HepG2 (cell line): ENCODE data around the gene PPM1H. TPM values are rescaled to one million over a fixed set of nuclear protein-coding genes. Genes with fewer than 3 reads are reported as not detected.

Experiments
- ATAC-seq: fragments of 200-7000 bp; cut with Tn5 transposase; 3 replicates; pipeline ENCODE4 v1.9.1; 2020; ENCODE audit warnings: mild to moderate bottlenecking, moderate library complexity
- BruUV-seq: library from RNA; stranded (reverse); fragments of 400-500 nt; replicated peaks from 2 replicates; lab custom pipeline; 2021; lab: Mats Ljungman, UMichigan
- CTCF ChIA-PET: fragments of 300-600 bp; formaldehyde crosslinking; extraction: SDS; loops from one replicate; lab custom pipeline; 2021; ENCODE audit warnings: low total read pairs, inconsistent platforms, low intra/inter-chr PET ratio; lab: Yijun Ruan, JAX
- POLR2A ChIA-PET: fragments of 350-600 bp; sonication (Branson Sonifier 250); formaldehyde crosslinking; loops from one replicate; lab custom pipeline; 2020; ENCODE audit warnings: antibody characterized with exemption, inconsistent platforms; lab: Yijun Ruan, JAX
- DNase-seq: peaks from one replicate; pipeline ENCODE4 v3.0.0-alpha.2; 2015; ENCODE audit warnings: low spot score
- FAIRE-seq: peaks from 3 replicates; lab custom pipeline; 2011; peaks lifted over from hg19 to GRCh38; lab: Jason Lieb, UNC
- H2AFZ ChIP-seq: one replicate; pipeline ENCODE4 v1.6.1; 2011; ENCODE audit warnings: low read length, inconsistent platforms
- H3K27ac ChIP-seq: fragments of 300-600 bp; 3 replicates; pipeline ENCODE4 v1.8.0; 2011; ENCODE audit warnings: mixed run types, mild to moderate bottlenecking, mixed read lengths, low read length, inconsistent platforms; ENCODE audit not compliant: insufficient read depth; ENCODE audit errors: extremely low read length
- H3K27me3 ChIP-seq, 2 experiments: fragments of 200-600 bp in 1 of 2; 2 replicates in 1 of 2; 3 replicates in 1 of 2; pipeline versions ENCODE4 v1.6.0 to v1.8.0; 2011; ENCODE audit warnings: low read length in 2 of 2, mild to moderate bottlenecking in 2 of 2, moderate library complexity in 2 of 2, inconsistent platforms in 1 of 2; ENCODE audit not compliant: insufficient read depth in 2 of 2, control insufficient read depth in 1 of 2
- H3K36me3 ChIP-seq, 2 experiments: fragments of 200-600 bp in 1 of 2; replicated peaks in 1 of 2; 2 replicates in 1 of 2; 3 replicates in 1 of 2; pipeline versions ENCODE4 v1.5.1 to v1.8.0; 2011; ENCODE audit warnings: low read length in 2 of 2, inconsistent platforms in 1 of 2; ENCODE audit not compliant: insufficient read depth in 2 of 2, control insufficient read depth in 1 of 2
- H3K4me1 ChIP-seq: 2 replicates; pipeline ENCODE4 v1.5.1; 2012; ENCODE audit warnings: low read length, inconsistent platforms; ENCODE audit not compliant: insufficient read depth
- H3K4me2 ChIP-seq: 2 replicates; pipeline ENCODE4 v1.6.0; 2011; ENCODE audit warnings: low read depth, low read length, inconsistent platforms
- H3K4me3 ChIP-seq, 3 experiments: fragments of 200-600 bp in 1 of 3; sonication (generic), shearing (Covaris generic) in 1 of 3; replicated peaks in 1 of 3; 2 replicates each; pipeline ENCODE4 v1.5.1; 2011 to 2016; ENCODE audit warnings: low read length in 3 of 3, inconsistent platforms in 2 of 3, low read depth in 2 of 3, mild to moderate bottlenecking in 2 of 3, control low read depth in 1 of 3, mixed read lengths in 1 of 3; ENCODE audit not compliant: insufficient read depth in 1 of 3
- H3K79me2 ChIP-seq: one replicate; pipeline ENCODE4 v1.6.1; 2011; ENCODE audit warnings: low read length, inconsistent platforms; ENCODE audit not compliant: insufficient read depth
- H3K9ac ChIP-seq: 2 replicates; pipeline ENCODE4 v1.6.0; 2011; ENCODE audit warnings: mild to moderate bottlenecking, low read depth, low read length, inconsistent platforms; ENCODE audit not compliant: insufficient read depth
- H3K9me3 ChIP-seq: 2 replicates; pipeline ENCODE4 v1.5.1; 2012; ENCODE audit warnings: mild to moderate bottlenecking, low read length
- H4K20me1 ChIP-seq: 2 replicates; pipeline ENCODE4 v1.6.0; 2011; ENCODE audit warnings: inconsistent platforms, mild to moderate bottlenecking, low read length, moderate library complexity; ENCODE audit not compliant: insufficient read depth
- ADNP ChIP-seq: sonication (generic); formaldehyde crosslinking; IDR thresholded peaks from 2 replicates; pipeline ENCODE4 v1.4.0; 2020; ENCODE audit warnings: missing genetic modification reagents
- EEA1 ChIP-seq: sonication (generic); formaldehyde crosslinking; IDR thresholded peaks from 2 replicates; pipeline ENCODE4 v1.5.1; 2020; ENCODE audit warnings: mild to moderate bottlenecking, missing genetic modification reagents, borderline replicate concordance
- GTF3A ChIP-seq: sonication (generic); formaldehyde crosslinking; conservative IDR thresholded peaks from 2 replicates; pipeline ENCODE4 v1.4.0; 2020; ENCODE audit warnings: mild to moderate bottlenecking, missing genetic modification reagents
- MATR3 ChIP-seq: sonication (generic); formaldehyde crosslinking; IDR thresholded peaks from 2 replicates; pipeline ENCODE4 v1.4.0; 2020; ENCODE audit warnings: missing genetic modification reagents
- NR0B2 ChIP-seq: sonication (generic); formaldehyde crosslinking; IDR thresholded peaks from 2 replicates; pipeline ENCODE4 v1.4.0; 2020; ENCODE audit warnings: mild to moderate bottlenecking, missing genetic modification reagents
- TMF1 ChIP-seq: sonication (generic); formaldehyde crosslinking; IDR thresholded peaks from 2 replicates; pipeline ENCODE4 v1.8.1; 2022; ENCODE audit warnings: low read depth, missing genetic modification reagents
- ZNF430 ChIP-seq: sonication (generic); formaldehyde crosslinking; IDR thresholded peaks from 2 replicates; pipeline ENCODE4 v1.9.0; 2021; ENCODE audit warnings: mild to moderate bottlenecking, missing genetic modification reagents
- WGBS: methylation state at CpG from one replicate; pipeline ENCODE4 v1.1.6; 2017; ENCODE audit warnings: low lambda C conversion rate; 5-methylcytosine and 5-hydroxymethylcytosine counted together
- in situ Hi-C: cut with HindIII; loops from 2 replicates; pipeline ENCODE4 v1.10.0; 2017; ENCODE audit warnings: low pct_unique_long_range_greater_than_20kb; ENCODE audit not compliant: extremely low pct_ligation_motif_present
- intact Hi-C: fragments of 100-400 bp; cut with micrococcal nuclease; formaldehyde crosslinking; loops from one replicate; pipeline ENCODE4 v1.10.0; 2022; ENCODE audit not compliant: unreplicated experiment
- polyA plus RNA-seq, 8 experiments: library from polyadenylated mRNA; depleted of rRNA in 3 of 8; stranded (reverse) in 7 of 8; unstranded in 1 of 8; fragments of >200 nt; fragmentation: Illumina TruSeq in 4 of 8; extraction: Trizol in 4 of 8; gene quantifications; 2 replicates each; pipeline versions ENCODE4 v1.2.1 to v1.2.3, GENCODE V29; 2011 to 2016; ENCODE audit warnings: low read depth in 4 of 8, missing spikeins in 1 of 8, mixed read lengths in 1 of 8; ENCODE audit not compliant: insufficient read depth in 1 of 8
- total RNA-seq, 5 experiments: library from RNA; depleted of rRNA; stranded (reverse); fragments of >200 nt; fragmentation: Illumina TruSeq; extraction: Trizol; gene quantifications; 2 replicates each; pipeline ENCODE4 v1.2.3, GENCODE V29; 2016; ENCODE audit warnings: low read depth in 1 of 5
- TF ChIP-seq, protein P1 (sequence below), 2 experiments: sonication (generic) in 1 of 2; formaldehyde crosslinking in 1 of 2; IDR thresholded peaks; 2 replicates each; pipeline versions ENCODE4 v1.5.1 to v1.6.1; 2011 to 2020; ENCODE audit warnings: borderline replicate concordance in 1 of 2, low read depth in 1 of 2, low read length in 1 of 2, mild to moderate bottlenecking in 1 of 2, missing genetic modification reagents in 1 of 2, moderate library complexity in 1 of 2

PPM1H gene
- total and polyA plus RNA-seq, 2 of the 13 experiments (the other 11 are each of a cell fraction or from before 2014, with no cell fraction given), result 29.1 to 38.1 TPM

GRCh38 chr12:62849398-62849797 lies 85.6 kb downstream of the PPM1H start:
- Histone ChIP-seq H3K4me1 (peaks cover 29% of the 10 kb centered on the region), H3K9me3 (no peaks in the 10 kb centered on the region), H3K9ac (no peak overlapping the region), H3K27me3 (no peaks in the 10 kb centered on the region)
- POLR2A ChIA-PET, result no interaction called here
- no peak for TF ChIP-seq ADNP
- no peak for TF ChIP-seq ZNF430
- no peak for TF ChIP-seq NR0B2
- TF ChIP-seq GTF3A (CRISPR knock-in tag), result no peak
- no peak for TF ChIP-seq TMF1 (CRISPR knock-in tag)
- TF ChIP-seq EEA1 (CRISPR knock-in tag), result no peak
- TF ChIP-seq, all 625 proteins: peak for 0
- Histone ChIP-seq H3K79me2 (peaks cover 43% of the 10 kb centered on the region), H2AFZ (no peak overlapping the region), H4K20me1 (no peaks in the 10 kb centered on the region; the same call in 1 of the 2 replicates), H3K36me3 (peaks cover 0 to 3% of the 10 kb centered on the region in 2 experiments; a peak in 2 of 5 replicates), H3K27ac (no peak overlapping the region), H3K4me2 (no peak overlapping the region), H3K4me3 (no peak overlapping the region)
- intact Hi-C loops (no loop called here), in situ Hi-C loops (no loop called here)
- no peak for ATAC-seq
- CTCF ChIA-PET, result no interaction called here
- no peak for FAIRE-seq
- WGBS, result 88% methylated on average over 1 of the region's 1 CpG
- no TSS peak for BruUV-seq
- no peak for DNase-seq

DNA sequence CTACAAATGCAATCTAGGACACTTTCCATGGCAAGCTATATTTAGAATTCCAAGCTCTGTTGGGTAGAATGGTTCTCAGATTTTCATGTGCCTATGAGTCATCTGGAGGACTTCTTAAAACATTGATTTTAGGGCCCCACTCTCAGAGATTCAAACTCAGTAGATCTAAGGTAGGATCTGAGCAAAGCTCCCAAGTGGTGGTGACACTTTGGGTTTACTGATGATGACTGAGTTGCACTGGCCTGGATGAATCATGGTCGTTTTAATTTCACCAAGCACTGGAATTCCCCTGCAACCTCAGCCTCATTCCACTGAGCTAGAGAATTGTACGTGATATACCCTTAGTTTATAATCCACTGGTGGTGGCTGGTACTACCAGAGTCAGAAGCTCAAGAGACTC lies 86.5 kb downstream of the PPM1H start:
- in situ Hi-C loops (no loop called here), intact Hi-C loops (no loop called here)
- ATAC-seq (no peak), FAIRE-seq (no peak), DNase-seq (no peak)
- 91% methylated on average over 2 of the region's 2 CpGs for WGBS
- no peak overlapping the region for H3K4me2 ChIP-seq
- H3K4me1 ChIP-seq, result peaks cover 32% of the 10 kb centered on the region
- no peak overlapping the region for H2AFZ ChIP-seq
- peaks cover 36% of the 10 kb centered on the region for H3K79me2 ChIP-seq
- POLR2A ChIA-PET, result no interaction called here
- CTCF ChIA-PET, result no interaction called here
- H4K20me1 ChIP-seq, result no peaks in the 10 kb centered on the region; the same call in 1 of the 2 replicates
- BruUV-seq, result no TSS peak
- no peaks in the 10 kb centered on the region for H3K9me3 ChIP-seq
- no peak overlapping the region for H3K27ac ChIP-seq
- no peak overlapping the region for H3K4me3 ChIP-seq
- TF ChIP-seq MATR3 (CRISPR knock-in tag), result no peak
- TF ChIP-seq, protein P1, sequence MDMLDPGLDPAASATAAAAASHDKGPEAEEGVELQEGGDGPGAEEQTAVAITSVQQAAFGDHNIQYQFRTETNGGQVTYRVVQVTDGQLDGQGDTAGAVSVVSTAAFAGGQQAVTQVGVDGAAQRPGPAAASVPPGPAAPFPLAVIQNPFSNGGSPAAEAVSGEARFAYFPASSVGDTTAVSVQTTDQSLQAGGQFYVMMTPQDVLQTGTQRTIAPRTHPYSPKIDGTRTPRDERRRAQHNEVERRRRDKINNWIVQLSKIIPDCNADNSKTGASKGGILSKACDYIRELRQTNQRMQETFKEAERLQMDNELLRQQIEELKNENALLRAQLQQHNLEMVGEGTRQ (IDR thresholded peaks at IDR 0.05; ENCODE audit: low read depth, low read length), result no peak
- TF ChIP-seq, protein P1 (CRISPR knock-in tag; IDR thresholded peaks at IDR 0.05; ENCODE audit: borderline replicate concordance), result no peak
- no peaks in the 10 kb centered on the region for H3K27me3 ChIP-seq
- H3K9ac ChIP-seq, result no peak overlapping the region
- peaks cover 0 to 1% of the 10 kb centered on the region in 2 experiments; a peak in 2 of 5 replicates for H3K36me3 ChIP-seq
